ENCODE results near the gene REEP1.

Gene REEP1

DNA sequence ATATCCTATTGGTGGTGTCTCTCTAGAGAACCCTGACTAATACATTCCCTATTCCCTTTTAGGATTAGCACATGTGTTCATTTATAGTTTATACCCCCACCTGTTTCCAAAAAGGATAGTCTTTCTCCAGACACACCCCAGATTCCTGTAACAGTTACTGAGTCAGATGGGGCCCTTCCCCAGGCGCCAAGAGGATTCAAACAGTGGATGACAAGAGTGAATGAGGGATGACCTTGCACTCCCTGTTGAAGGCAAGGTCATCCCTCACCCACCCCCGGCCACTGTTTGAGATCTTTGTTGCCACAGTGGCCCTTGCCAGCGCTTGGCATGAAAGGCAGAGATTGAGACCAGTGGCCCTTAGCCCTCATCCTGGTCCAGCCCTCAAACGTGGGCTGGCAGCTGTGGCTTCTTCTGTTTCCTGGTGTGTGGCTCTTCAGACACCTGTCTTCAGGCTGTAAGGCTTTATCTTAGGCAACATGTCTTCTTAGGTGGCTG lies 15.3 kb upstream of the REEP1 start:
- CTCF ChIA-PET = interaction anchor here (0.5 to 1.3 kb wide), 2 partner anchors 20 to 237 kb away, joined by 3 to 5 read pairs; no protein-coding TSS in a partner anchor
- no peaks in the 10 kb centered on the region for H3K4me1 ChIP-seq (ENCODE audit: control insufficient read depth, insufficient read depth, low read length)
- H3K4me3 ChIP-seq (ENCODE audit: low read depth, low read length) = no peak overlapping the region
- POLR2A ChIA-PET = no interaction called here
- TF ChIP-seq ZNF10 (tag by site-specific recombination; IDR thresholded peaks at IDR 0.05) (no peak), MYNN (tag by site-specific recombination; IDR thresholded peaks at IDR 0.05; ENCODE audit: borderline replicate concordance) (no peak), ZNF548 (tag by site-specific recombination; IDR thresholded peaks at IDR 0.05) (no peak), ZNF24 (tag by site-specific recombination; IDR thresholded peaks at IDR 0.05) (no peak), SCRT1 (tag by site-specific recombination; IDR thresholded peaks at IDR 0.05; ENCODE audit: borderline replicate concordance) (no peak), ZNF768 (tag by site-specific recombination; IDR thresholded peaks at IDR 0.05) (no peak), ZNF530 (tag by site-specific recombination; IDR thresholded peaks at IDR 0.05; ENCODE audit: low read depth) (no peak), ZNF624 (tag by site-specific recombination; IDR thresholded peaks at IDR 0.05) (no peak), ZNF600 (tag by site-specific recombination; IDR thresholded peaks at IDR 0.05) (no peak), SP2 (tag by site-specific recombination; IDR thresholded peaks at IDR 0.05) (no peak), ZNF302 (tag by site-specific recombination; IDR thresholded peaks at IDR 0.05; ENCODE audit: low read depth) (no peak), YY2 (tag by site-specific recombination; IDR thresholded peaks at IDR 0.05) (no peak), ZNF426 (tag by site-specific recombination; IDR thresholded peaks at IDR 0.05) (no peak)
- TF ChIP-seq, protein P1, sequence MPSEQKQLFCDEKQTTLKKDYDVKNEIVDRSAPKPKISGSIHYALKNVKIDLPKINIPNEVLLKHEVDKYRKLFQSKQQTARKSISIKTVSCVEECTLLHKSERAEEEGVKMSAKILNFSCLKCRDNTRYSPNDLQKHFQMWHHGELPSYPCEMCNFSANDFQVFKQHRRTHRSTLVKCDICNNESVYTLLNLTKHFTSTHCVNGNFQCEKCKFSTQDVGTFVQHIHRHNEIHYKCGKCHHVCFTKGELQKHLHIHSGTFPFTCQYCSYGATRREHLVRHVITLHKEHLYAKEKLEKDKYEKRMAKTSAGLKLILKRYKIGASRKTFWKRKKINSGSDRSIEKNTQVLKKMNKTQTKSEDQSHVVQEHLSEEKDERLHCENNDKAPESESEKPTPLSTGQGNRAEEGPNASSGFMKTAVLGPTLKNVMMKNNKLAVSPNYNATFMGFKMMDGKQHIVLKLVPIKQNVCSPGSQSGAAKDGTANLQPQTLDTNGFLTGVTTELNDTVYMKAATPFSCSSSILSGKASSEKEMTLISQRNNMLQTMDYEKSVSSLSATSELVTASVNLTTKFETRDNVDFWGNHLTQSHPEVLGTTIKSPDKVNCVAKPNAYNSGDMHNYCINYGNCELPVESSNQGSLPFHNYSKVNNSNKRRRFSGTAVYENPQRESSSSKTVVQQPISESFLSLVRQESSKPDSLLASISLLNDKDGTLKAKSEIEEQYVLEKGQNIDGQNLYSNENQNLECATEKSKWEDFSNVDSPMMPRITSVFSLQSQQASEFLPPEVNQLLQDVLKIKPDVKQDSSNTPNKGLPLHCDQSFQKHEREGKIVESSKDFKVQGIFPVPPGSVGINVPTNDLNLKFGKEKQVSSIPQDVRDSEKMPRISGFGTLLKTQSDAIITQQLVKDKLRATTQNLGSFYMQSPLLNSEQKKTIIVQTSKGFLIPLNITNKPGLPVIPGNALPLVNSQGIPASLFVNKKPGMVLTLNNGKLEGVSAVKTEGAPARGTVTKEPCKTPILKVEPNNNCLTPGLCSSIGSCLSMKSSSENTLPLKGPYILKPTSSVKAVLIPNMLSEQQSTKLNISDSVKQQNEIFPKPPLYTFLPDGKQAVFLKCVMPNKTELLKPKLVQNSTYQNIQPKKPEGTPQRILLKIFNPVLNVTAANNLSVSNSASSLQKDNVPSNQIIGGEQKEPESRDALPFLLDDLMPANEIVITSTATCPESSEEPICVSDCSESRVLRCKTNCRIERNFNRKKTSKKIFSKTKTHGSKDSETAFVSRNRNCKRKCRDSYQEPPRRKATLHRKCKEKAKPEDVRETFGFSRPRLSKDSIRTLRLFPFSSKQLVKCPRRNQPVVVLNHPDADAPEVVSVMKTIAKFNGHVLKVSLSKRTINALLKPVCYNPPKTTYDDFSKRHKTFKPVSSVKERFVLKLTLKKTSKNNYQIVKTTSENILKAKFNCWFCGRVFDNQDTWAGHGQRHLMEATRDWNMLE (tag by site-specific recombination; conservative IDR thresholded peaks at IDR 0.05; ENCODE audit: low read depth) = no peak
- TF ChIP-seq, protein P2, sequence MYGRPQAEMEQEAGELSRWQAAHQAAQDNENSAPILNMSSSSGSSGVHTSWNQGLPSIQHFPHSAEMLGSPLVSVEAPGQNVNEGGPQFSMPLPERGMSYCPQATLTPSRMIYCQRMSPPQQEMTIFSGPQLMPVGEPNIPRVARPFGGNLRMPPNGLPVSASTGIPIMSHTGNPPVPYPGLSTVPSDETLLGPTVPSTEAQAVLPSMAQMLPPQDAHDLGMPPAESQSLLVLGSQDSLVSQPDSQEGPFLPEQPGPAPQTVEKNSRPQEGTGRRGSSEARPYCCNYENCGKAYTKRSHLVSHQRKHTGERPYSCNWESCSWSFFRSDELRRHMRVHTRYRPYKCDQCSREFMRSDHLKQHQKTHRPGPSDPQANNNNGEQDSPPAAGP (tag by site-specific recombination; IDR thresholded peaks at IDR 0.05) = no peak
- no peak overlapping the region for H3K27ac ChIP-seq (ENCODE audit: extremely low read depth, low read depth, low read length)
- no peaks in the 10 kb centered on the region for H3K9me3 ChIP-seq (ENCODE audit: control insufficient read depth, insufficient read depth, low read depth, low read length)
- no peaks in the 10 kb centered on the region for H3K36me3 ChIP-seq (ENCODE audit: control insufficient read depth in 2 of 2, insufficient read depth in 1 of 2, low read length in 2 of 2)

DNA sequence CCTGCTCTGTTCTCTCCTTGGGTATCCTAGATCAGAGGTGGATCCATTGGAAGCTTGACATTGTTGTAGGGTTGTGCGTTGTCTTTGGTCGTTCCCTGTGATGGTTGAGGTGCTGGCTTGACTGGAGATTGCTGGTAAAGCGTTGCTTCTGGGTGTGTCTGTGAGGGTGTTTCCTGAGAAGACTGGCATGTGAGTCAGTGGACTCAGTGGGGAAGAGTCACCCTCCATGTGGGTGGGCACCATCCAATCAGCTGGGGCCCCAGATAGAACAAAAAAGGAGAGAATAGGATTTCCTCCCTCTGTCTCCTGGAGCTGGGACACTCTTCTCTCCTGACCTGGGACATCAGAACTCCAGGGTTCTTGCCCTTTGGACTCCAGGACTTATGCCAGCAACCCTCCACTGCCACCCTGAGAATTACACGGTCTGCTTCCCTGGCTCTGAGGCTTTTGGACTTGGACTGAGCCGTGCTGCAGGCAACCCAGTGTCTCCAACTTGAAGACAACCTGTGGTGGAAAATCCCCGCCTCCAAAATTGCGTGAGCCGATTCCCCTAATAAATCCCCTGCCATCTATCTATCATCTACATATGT lies 14.8 kb upstream of the REEP1 start:
- CTCF ChIA-PET = interaction anchor here (0.6 kb wide), 1 partner anchor 19 kb away, joined by 4 read pairs; no protein-coding TSS in a partner anchor
- POLR2A ChIA-PET = interaction anchor here (0.5 kb wide), 1 partner anchor 183 kb away, joined by 6 read pairs; no protein-coding TSS in a partner anchor
- H3K4me1 ChIP-seq (ENCODE audit: control insufficient read depth, insufficient read depth, low read length) = no peaks in the 10 kb centered on the region
- H3K36me3 ChIP-seq (ENCODE audit: control insufficient read depth in 2 of 2, insufficient read depth in 1 of 2, low read length in 2 of 2) = no peaks in the 10 kb centered on the region
- no peak overlapping the region for H3K27ac ChIP-seq (ENCODE audit: extremely low read depth, low read depth, low read length)
- no peak overlapping the region for H3K4me3 ChIP-seq (ENCODE audit: low read depth, low read length)
- no peaks in the 10 kb centered on the region for H3K9me3 ChIP-seq (ENCODE audit: control insufficient read depth, insufficient read depth, low read depth, low read length)
- TF ChIP-seq KLF7 (tag by site-specific recombination; IDR thresholded peaks at IDR 0.05; ENCODE audit: borderline replicate concordance) (no peak), ZNF654 (tag by site-specific recombination; IDR thresholded peaks at IDR 0.05; ENCODE audit: low read depth) (no peak), ZNF274 (IDR thresholded peaks at IDR 0.05; ENCODE audit: low read length) (no peak), ZNF274 (tag by site-specific recombination; IDR thresholded peaks at IDR 0.05; ENCODE audit: borderline replicate concordance) (no peak), ZFP41 (tag by site-specific recombination; IDR thresholded peaks at IDR 0.05; ENCODE audit: borderline replicate concordance) (no peak), ZNF768 (tag by site-specific recombination; IDR thresholded peaks at IDR 0.05) (no peak), ZFHX2 (tag by site-specific recombination; conservative IDR thresholded peaks at IDR 0.05) (no peak), ZSCAN23 (tag by site-specific recombination; IDR thresholded peaks at IDR 0.05) (no peak)
- TF ChIP-seq, protein P3, sequence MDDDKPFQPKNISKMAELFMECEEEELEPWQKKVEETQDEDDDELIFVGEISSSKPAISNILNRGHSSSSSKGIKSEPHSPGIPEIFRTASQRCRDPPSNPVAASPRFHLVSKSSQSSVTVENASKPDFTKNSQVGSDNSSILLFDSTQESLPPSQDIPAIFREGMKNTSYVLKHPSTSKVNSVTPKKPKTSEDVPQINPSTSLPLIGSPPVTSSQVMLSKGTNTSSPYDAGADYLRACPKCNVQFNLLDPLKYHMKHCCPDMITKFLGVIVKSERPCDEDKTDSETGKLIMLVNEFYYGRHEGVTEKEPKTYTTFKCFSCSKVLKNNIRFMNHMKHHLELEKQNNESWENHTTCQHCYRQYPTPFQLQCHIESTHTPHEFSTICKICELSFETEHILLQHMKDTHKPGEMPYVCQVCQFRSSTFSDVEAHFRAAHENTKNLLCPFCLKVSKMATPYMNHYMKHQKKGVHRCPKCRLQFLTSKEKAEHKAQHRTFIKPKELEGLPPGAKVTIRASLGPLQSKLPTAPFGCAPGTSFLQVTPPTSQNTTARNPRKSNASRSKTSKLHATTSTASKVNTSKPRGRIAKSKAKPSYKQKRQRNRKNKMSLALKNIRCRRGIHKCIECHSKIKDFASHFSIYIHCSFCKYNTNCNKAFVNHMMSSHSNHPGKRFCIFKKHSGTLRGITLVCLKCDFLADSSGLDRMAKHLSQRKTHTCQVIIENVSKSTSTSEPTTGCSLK (tag by site-specific recombination; IDR thresholded peaks at IDR 0.05) = no peak
- TF ChIP-seq, protein P4, sequence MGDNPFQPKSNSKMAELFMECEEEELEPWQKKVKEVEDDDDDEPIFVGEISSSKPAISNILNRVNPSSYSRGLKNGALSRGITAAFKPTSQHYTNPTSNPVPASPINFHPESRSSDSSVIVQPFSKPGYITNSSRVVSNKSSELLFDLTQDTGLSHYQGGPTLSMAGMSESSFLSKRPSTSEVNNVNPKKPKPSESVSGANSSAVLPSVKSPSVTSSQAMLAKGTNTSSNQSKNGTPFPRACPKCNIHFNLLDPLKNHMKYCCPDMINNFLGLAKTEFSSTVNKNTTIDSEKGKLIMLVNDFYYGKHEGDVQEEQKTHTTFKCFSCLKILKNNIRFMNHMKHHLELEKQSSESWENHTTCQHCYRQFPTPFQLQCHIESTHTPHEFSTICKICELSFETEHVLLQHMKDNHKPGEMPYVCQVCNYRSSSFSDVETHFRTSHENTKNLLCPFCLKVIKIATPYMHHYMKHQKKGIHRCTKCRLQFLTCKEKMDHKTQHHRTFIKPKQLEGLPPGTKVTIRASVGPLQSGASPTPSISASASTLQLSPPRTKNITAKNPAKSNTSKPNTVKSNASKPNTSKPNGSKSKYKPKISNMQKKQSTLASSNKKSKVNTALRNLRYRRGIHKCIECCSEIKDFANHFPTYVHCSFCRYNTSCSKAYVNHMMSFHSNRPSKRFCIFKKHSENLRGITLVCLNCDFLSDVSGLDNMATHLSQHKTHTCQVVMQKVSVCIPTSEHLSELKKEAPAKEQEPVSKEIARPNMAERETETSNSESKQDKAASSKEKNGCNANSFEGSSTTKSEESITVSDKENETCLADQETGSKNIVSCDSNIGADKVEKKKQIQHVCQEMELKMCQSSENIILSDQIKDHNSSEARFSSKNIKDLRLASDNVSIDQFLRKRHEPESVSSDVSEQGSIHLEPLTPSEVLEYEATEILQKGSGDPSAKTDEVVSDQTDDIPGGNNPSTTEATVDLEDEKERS (tag by site-specific recombination; IDR thresholded peaks at IDR 0.05) = no peak

Measured in HEK293 (cell line).